ENCODE data around the gene SEC23IP.
"Not testable (repeated sequence)": the region's sequence is repeated elsewhere in the genome, so short reads cannot be mapped to it uniquely, and the experiment has no call there.

SEC23IP gene

DNA sequence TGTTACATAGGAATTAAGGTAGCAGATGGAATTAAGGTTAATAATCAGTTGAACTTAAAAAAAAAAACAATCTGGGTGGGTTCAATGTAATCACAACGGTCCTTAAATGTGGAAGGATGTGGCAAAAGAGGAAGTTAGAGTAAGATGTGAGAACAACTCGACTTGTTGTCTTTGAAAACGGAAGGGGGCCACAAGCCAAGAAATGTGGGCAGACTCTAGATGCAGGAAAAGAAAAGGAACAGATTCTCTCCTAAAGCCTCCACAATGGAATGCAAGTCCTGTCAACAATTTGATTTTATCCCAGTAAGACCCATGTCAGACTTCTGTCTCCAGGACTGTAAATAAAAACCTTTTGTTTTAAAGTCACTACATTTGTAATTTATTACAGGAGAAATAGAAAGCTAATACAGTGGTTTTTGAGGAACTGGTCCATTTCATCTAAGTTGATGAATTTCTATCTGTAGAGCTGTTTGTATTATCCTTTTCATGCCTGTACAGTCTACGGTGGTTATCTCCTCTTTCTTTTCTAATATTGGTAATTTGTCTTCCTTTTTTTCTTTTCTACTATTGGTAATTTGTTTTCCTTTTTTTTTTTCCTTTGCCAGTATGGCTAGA, 28.5 kb upstream of the SEC23IP start:
- Histone ChIP-seq H3K9ac (ENCODE audit: low read length) (no peak overlapping the region), H3K36me3 (ENCODE audit: control insufficient read depth, low read depth, low read length) (peaks cover 2% of the 10 kb centered on the region), H3K27ac (ENCODE audit: low read length) (no peak overlapping the region), H3K9me3 (ENCODE audit: control insufficient read depth, low read depth, low read length) (no peaks in the 10 kb centered on the region), H3K4me1 (ENCODE audit: control insufficient read depth, low read depth, low read length) (peaks cover 8% of the 10 kb centered on the region), H3K4me3 (ENCODE audit: low read length) (no peak overlapping the region), H3K27me3 (ENCODE audit: control insufficient read depth, insufficient read depth, low read length) (no peaks in the 10 kb centered on the region)

DNA sequence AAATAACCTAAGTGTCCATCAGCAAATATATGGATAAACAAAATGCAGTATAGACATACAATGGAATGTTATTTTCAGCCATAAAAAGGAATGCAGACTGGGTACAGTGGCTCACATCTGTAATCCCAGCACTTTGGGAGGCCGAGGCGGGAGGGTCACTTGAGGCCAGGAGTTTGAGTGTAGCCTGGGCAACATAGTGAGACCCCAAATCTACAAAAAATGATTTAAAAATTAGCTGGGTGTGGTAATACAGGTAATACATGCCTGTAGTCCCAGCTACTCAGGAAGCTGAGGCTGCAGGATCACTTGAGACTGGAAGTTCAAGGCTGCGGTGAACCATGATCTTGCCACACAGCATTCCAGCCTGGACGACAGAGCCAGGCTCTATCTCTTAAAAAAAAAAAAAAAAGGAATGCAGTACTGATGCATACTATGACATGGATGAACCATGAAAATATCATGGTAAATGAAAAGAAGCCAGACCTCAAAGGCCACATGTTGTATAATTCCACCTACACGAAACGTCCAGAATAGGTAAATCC, 26.8 kb upstream of the SEC23IP start:
- peaks cover 5% of the 10 kb centered on the region for H3K4me1 ChIP-seq (ENCODE audit: control insufficient read depth, low read depth, low read length)
- no peak overlapping the region for H3K9ac ChIP-seq (ENCODE audit: low read length)
- H3K4me3 ChIP-seq (ENCODE audit: low read length), result no peak overlapping the region

DNA sequence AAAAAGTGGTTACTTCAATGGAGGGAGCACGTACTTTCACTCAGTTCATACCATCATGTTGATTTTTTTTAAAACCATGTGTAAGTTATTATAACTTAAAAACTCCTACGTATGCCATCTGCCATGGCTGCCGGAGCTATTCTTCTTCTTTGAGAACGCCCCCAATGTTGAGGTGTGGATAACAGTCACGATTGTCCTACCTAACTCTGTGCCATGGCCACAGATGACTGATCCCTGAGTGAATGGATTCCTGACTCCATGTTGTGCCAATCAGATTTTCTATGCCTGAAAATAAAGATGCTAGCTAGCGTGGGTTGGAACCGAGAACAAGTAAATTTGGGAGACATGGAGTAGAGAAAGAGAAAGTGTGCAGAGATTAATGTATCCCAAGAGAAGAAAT, 25.2 kb upstream of the SEC23IP start:
- Histone ChIP-seq H3K36me3 (ENCODE audit: control insufficient read depth, low read depth, low read length) (no peaks in the 10 kb centered on the region), H3K4me1 (ENCODE audit: control insufficient read depth, low read depth, low read length) (no peaks in the 10 kb centered on the region), H3K4me3 (ENCODE audit: low read length) (no peak overlapping the region), H3K27me3 (ENCODE audit: control insufficient read depth, insufficient read depth, low read length) (no peaks in the 10 kb centered on the region), H3K9ac (ENCODE audit: low read length) (no peak overlapping the region), H3K27ac (ENCODE audit: low read length) (no peak overlapping the region), H3K9me3 (ENCODE audit: control insufficient read depth, low read depth, low read length) (no peaks in the 10 kb centered on the region)

More for the DNA sequence above, 26.8 kb upstream of the SEC23IP start:
- Histone ChIP-seq H3K27ac (ENCODE audit: low read length) (no peak overlapping the region), H3K36me3 (ENCODE audit: control insufficient read depth, low read depth, low read length) (no peaks in the 10 kb centered on the region), H3K27me3 (ENCODE audit: control insufficient read depth, insufficient read depth, low read length) (no peaks in the 10 kb centered on the region), H3K9me3 (ENCODE audit: control insufficient read depth, low read depth, low read length) (no peaks in the 10 kb centered on the region)

DNA sequence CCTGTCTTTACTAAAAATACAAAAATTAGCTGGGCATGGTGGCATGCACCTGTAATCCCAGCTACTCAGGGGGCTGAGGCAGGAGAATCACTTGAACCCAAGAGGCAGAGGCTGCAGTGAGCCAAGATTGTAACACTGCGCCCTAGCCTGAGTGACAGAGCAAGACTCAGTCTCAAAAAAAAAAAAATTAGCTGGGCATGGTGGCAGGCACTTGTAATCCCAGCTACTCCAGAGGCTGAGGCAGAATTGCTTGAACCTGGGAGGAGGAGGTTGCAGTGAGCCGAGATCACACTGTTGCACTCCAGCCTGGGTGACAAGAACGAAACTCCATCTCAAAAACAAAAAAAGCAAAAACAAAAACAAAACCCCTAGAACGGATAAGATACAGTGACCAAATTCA, 23.1 kb upstream of the SEC23IP start:
- H3K27ac ChIP-seq (ENCODE audit: low read length); H3K4me3 ChIP-seq (ENCODE audit: low read length); H3K27me3 ChIP-seq (ENCODE audit: control insufficient read depth, insufficient read depth, low read length); H3K36me3 ChIP-seq (ENCODE audit: control insufficient read depth, low read depth, low read length); H3K9ac ChIP-seq (ENCODE audit: low read length); H3K9me3 ChIP-seq (ENCODE audit: control insufficient read depth, low read depth, low read length); H3K4me1 ChIP-seq (ENCODE audit: control insufficient read depth, low read depth, low read length): not testable (repeated sequence)

DNA sequence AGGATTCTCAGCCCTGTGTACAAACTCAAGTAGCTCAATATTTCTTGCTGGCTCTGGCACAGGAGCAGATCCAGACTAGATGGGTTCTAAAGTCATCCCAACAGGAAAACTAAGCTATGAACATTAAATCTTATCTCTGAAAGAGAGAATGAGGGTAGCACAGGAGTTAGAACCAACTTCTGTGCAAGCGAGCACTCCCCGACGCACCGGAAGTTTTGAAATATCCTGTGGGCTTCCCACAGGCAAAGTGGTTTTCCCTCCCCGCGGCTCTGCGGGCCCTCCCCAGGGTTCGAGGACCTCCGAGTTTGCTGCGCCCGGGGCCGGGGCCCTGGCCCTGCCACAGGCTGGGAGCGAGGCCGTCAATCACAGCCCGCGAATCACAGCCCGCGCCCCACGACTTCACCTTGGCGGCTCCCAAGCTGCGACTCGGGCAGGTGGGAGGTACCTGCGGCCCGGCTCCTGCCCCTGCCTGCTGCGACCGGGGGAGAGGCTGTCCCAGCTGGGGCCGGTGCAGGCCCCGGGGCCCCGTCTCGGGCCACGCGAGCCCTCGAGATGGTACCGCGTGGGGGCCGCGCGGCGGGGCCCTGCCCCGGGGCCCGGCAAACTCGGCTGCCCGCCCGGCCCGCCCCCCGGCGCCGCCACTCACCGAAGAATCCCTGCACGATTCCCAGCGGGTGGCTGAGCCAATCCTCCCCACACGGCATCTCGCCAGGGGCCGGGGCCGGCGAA, 20.5 kb upstream of the SEC23IP start:
- Histone ChIP-seq H3K36me3 (ENCODE audit: control insufficient read depth, low read depth, low read length) (no peaks in the 10 kb centered on the region), H3K27ac (ENCODE audit: low read length) (no peak overlapping the region), H3K27me3 (ENCODE audit: control insufficient read depth, insufficient read depth, low read length) (no peaks in the 10 kb centered on the region), H3K4me3 (ENCODE audit: low read length) (peak overlapping the region; percentile 92), H3K9ac (ENCODE audit: low read length) (peak overlapping the region; percentile 81), H3K4me1 (ENCODE audit: control insufficient read depth, low read depth, low read length) (peaks cover 6% of the 10 kb centered on the region), H3K9me3 (ENCODE audit: control insufficient read depth, low read depth, low read length) (no peaks in the 10 kb centered on the region)

- Histone ChIP-seq H3K9ac (ENCODE audit: low read length) (peak within 1 kb of the TSS; percentile 81), H3K27ac (ENCODE audit: low read length) (no peak within 1 kb of the TSS), H3K4me1 (ENCODE audit: control insufficient read depth, low read depth, low read length) (peaks cover 6% of the 10 kb centered on the region), H3K27me3 (ENCODE audit: control insufficient read depth, insufficient read depth, low read length) (no peaks in the 10 kb centered on the region), H3K4me3 (ENCODE audit: low read length) (peak within 1 kb of the TSS; percentile 92), H3K36me3 (ENCODE audit: control insufficient read depth, low read depth, low read length) (no peaks in the 10 kb centered on the region), H3K9me3 (ENCODE audit: control insufficient read depth, low read depth, low read length) (no peaks in the 10 kb centered on the region)
Measured at GRCh38 chr10:119872610-119872859, 20.0 kb upstream of the SEC23IP start, which contains the start of gene MCMBP. TSS of gene MCMBP (minus strand) at chr10:119872843. CDS start at chr10:119872584, 259 bp downstream.

- H3K27me3 ChIP-seq (ENCODE audit: control insufficient read depth, insufficient read depth, low read length), result no peaks in the 10 kb centered on the region
- no peaks in the 10 kb centered on the region for H3K9me3 ChIP-seq (ENCODE audit: control insufficient read depth, low read depth, low read length)
- H3K36me3 ChIP-seq (ENCODE audit: control insufficient read depth, low read depth, low read length), result no peaks in the 10 kb centered on the region
- peak overlapping the region; percentile 81 for H3K9ac ChIP-seq (ENCODE audit: low read length)
- H3K4me3 ChIP-seq (ENCODE audit: low read length), result peak overlapping the region; percentile 92
- peaks cover 6% of the 10 kb centered on the region for H3K4me1 ChIP-seq (ENCODE audit: control insufficient read depth, low read depth, low read length)
- H3K27ac ChIP-seq (ENCODE audit: low read length), result no peak overlapping the region
Measured at GRCh38 chr10:119872860-119873681, 19.5 kb upstream of the SEC23IP start.

DNA sequence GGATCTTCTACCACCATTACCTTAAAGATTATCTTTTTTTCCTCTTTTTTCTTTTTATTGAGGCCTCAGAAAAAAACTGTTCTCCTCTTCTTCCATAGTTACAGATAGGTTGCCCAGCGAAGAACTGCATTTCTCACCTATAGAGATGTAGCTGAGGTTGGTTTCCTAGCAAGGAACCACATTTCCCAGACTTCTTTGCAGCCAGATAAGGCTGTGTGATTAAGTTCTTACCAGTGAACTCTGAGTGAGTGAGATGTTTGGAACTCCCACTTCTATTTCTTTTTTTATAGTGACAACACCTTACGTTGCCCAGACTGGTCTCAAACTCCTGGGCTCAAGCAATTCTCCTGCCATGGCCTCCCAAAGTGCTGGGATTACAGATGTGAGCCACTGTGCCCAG, 14.0 kb upstream of the SEC23IP start:
- no peak overlapping the region for H3K27ac ChIP-seq (ENCODE audit: low read length)
- no peaks in the 10 kb centered on the region for H3K36me3 ChIP-seq (ENCODE audit: control insufficient read depth, low read depth, low read length)
- H3K9me3 ChIP-seq (ENCODE audit: control insufficient read depth, low read depth, low read length), result no peaks in the 10 kb centered on the region
- H3K4me3 ChIP-seq (ENCODE audit: low read length), result no peak overlapping the region
- H3K4me1 ChIP-seq (ENCODE audit: control insufficient read depth, low read depth, low read length), result peaks cover 5% of the 10 kb centered on the region
- H3K27me3 ChIP-seq (ENCODE audit: control insufficient read depth, insufficient read depth, low read length), result no peaks in the 10 kb centered on the region
- no peak overlapping the region for H3K9ac ChIP-seq (ENCODE audit: low read length)

- not testable (repeated sequence) for H3K27me3 ChIP-seq (ENCODE audit: control insufficient read depth, insufficient read depth, low read length); H3K9me3 ChIP-seq (ENCODE audit: control insufficient read depth, low read depth, low read length); H3K4me1 ChIP-seq (ENCODE audit: control insufficient read depth, low read depth, low read length); H3K9ac ChIP-seq (ENCODE audit: low read length); H3K36me3 ChIP-seq (ENCODE audit: control insufficient read depth, low read depth, low read length); H3K27ac ChIP-seq (ENCODE audit: low read length); H3K4me3 ChIP-seq (ENCODE audit: low read length)
Measured at GRCh38 chr10:119883901-119884611, 8.5 kb upstream of the SEC23IP start.

DNA sequence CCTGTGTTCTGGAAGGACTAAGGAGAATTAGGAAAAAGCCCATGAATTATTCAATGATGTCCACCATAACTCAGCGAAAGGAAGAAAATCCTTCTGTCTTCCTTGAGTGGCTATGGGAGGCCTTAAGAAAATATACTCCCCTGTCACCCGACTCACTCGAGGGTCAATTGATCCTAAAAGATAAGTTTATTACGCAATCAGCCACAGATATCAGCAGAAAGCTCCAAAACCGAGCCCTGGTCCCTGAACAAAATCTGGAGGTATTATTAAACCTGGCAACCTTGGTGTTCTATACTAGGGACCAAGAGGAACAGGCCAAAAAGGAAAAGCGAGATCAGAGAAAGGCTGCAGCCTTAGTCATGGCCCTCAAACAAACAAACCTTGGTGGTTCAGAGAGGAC, 6.5 kb upstream of the SEC23IP start:
- H3K9me3 ChIP-seq (ENCODE audit: control insufficient read depth, low read depth, low read length); H3K9ac ChIP-seq (ENCODE audit: low read length); H3K4me1 ChIP-seq (ENCODE audit: control insufficient read depth, low read depth, low read length); H3K36me3 ChIP-seq (ENCODE audit: control insufficient read depth, low read depth, low read length); H3K27ac ChIP-seq (ENCODE audit: low read length); H3K27me3 ChIP-seq (ENCODE audit: control insufficient read depth, insufficient read depth, low read length); H3K4me3 ChIP-seq (ENCODE audit: low read length): not testable (repeated sequence)

DNA sequence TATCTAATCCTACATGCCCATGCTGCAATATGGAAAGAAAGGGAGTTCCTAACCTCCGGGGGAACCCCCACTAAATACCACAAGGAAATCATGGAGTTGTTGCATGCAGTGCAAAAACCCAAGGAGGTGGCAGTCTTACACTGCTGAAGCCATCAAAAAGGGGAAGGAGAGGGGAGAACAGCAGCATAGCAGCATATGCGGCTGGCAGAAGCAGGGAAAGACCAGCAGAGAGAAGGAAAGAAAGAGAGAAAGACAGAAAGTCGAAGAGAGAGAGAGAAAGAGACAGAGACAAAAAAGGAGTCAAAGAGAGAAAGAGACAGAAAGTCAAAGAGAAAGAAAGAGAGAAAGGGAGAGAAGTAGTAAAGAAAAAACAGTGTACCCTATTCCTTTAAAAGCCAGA, 3.8 kb upstream of the SEC23IP start:
- H3K4me1 ChIP-seq (ENCODE audit: control insufficient read depth, low read depth, low read length); H3K27ac ChIP-seq (ENCODE audit: low read length): not testable (repeated sequence)

More for the DNA sequence above, 3.8 kb upstream of the SEC23IP start:
- H3K9me3 ChIP-seq (ENCODE audit: control insufficient read depth, low read depth, low read length); H3K9ac ChIP-seq (ENCODE audit: low read length); H3K27me3 ChIP-seq (ENCODE audit: control insufficient read depth, insufficient read depth, low read length); H3K36me3 ChIP-seq (ENCODE audit: control insufficient read depth, low read depth, low read length); H3K4me3 ChIP-seq (ENCODE audit: low read length): not testable (repeated sequence)

Data from iPS-18a (cell line).